Activated T-cell treated with anti-CD3 and anti-CD28 coated beads, Interleukin-2, amount 50 U/mL, for 72 hours (primary cell): ENCODE measurements around the gene PTPN11. TPM values are rescaled to one million over a fixed set of nuclear protein-coding genes. Genes with fewer than 3 reads are reported as not detected.
A peak's percentile ranks its signal among the peaks of the same experiment; 100 is the strongest.
"Not testable (repeated sequence)": the region's sequence is repeated elsewhere in the genome, so short reads cannot be mapped to it uniquely, and the experiment has no call there.

ENCODE experiments used
- ATAC-seq, 2 donors: fragments of 150-1000 bp; cut with Tn5 transposase; replicated peaks in 1 of 2; 2 replicates each; pipeline ENCODE4 v1.10.0; 2021; ENCODE audit warnings: moderate library complexity in 2 of 2, mild to moderate bottlenecking in 1 of 2
- DNase-seq, 2 donors: peaks; one replicate each; pipeline ENCODE4 v3.0.0; 2021 to 2022; ENCODE audit warnings: mixed read lengths in 1 of 2
- H3K27ac Mint-ChIP-seq: one replicate; pipeline ENCODE4 v1.8.0; 2022; ENCODE audit warnings: mild to moderate bottlenecking, moderate library complexity, mixed read lengths
- H3K27me3 Mint-ChIP-seq: one replicate; pipeline ENCODE4 v1.8.0; 2022; ENCODE audit warnings: low read depth, mixed read lengths
- H3K36me3 Mint-ChIP-seq, 2 donors: one replicate each; pipeline ENCODE4 v1.8.0; 2022; ENCODE audit warnings: mixed read lengths in 2 of 2, mild to moderate bottlenecking in 1 of 2; ENCODE audit not compliant: insufficient read depth in 2 of 2
- H3K4me1 Mint-ChIP-seq: one replicate; pipeline ENCODE4 v1.8.0; 2022; ENCODE audit warnings: low read depth, mixed read lengths
- H3K4me3 Mint-ChIP-seq, 2 donors: one replicate each; pipeline ENCODE4 v1.8.0; 2022; ENCODE audit warnings: mild to moderate bottlenecking in 2 of 2, mixed read lengths in 2 of 2, moderate library complexity in 2 of 2
- H3K9me3 Mint-ChIP-seq, 2 donors: one replicate each; pipeline ENCODE4 v1.8.0; 2022; ENCODE audit warnings: mixed read lengths in 2 of 2
- total RNA-seq, 2 donors: library from RNA; stranded (reverse); gene quantifications; one replicate each; pipeline ENCODE4 v1.2.3, GENCODE V29; 2022

PTPN11 gene
- total RNA-seq, 2 donors from 2014 or later, result 92.4 to 93.7 TPM

GRCh38 chr12:112514926-112515642 lies 96.3 kb downstream of the PTPN11 start:
- ATAC-seq (peak; percentile 15 to 66), DNase-seq (no peak)
- no peaks in the 10 kb centered on the region for H3K36me3 Mint-ChIP-seq
- H3K9me3 Mint-ChIP-seq, result no peaks in the 10 kb centered on the region
- H3K27me3 Mint-ChIP-seq, result no peaks in the 10 kb centered on the region
- no peak overlapping the region for H3K27ac Mint-ChIP-seq
- no peak overlapping the region for H3K4me3 Mint-ChIP-seq
- peaks cover 5% of the 10 kb centered on the region for H3K4me1 Mint-ChIP-seq

- no peak for ATAC-seq
- no peak overlapping the region for H3K27ac Mint-ChIP-seq
These were observed 97.1 kb downstream of the PTPN11 start for GRCh38 chr12:112515868-112516267.

GRCh38 chr12:112517730-112518364 lies 99.1 kb downstream of the PTPN11 start:
- H3K36me3 Mint-ChIP-seq, result no peaks in the 10 kb centered on the region
- no peak overlapping the region for H3K27ac Mint-ChIP-seq
- no peak for ATAC-seq
- DNase-seq, result no peak
- H3K27me3 Mint-ChIP-seq, result no peaks in the 10 kb centered on the region
- peaks cover 5% of the 10 kb centered on the region for H3K4me1 Mint-ChIP-seq
- no peak overlapping the region for H3K4me3 Mint-ChIP-seq
- peaks cover 0 to 2% of the 10 kb centered on the region in 2 donors for H3K9me3 Mint-ChIP-seq

More at GRCh38 chr12:112515868-112516267, 97.1 kb downstream of the PTPN11 start:
- H3K36me3 Mint-ChIP-seq, result no peaks in the 10 kb centered on the region
- H3K4me3 Mint-ChIP-seq, result no peak overlapping the region
- no peaks in the 10 kb centered on the region for H3K27me3 Mint-ChIP-seq
- H3K9me3 Mint-ChIP-seq, result peaks cover 0 to 2% of the 10 kb centered on the region in 2 donors
- DNase-seq, result no peak
- peaks cover 5% of the 10 kb centered on the region for H3K4me1 Mint-ChIP-seq

GRCh38 chr12:112518365-112518735 lies 99.6 kb downstream of the PTPN11 start:
- DNase-seq (no peak), ATAC-seq (no peak)
- Mint-ChIP-seq H3K27ac (no peak overlapping the region), H3K27me3 (no peaks in the 10 kb centered on the region), H3K4me1 (peaks cover 5% of the 10 kb centered on the region), H3K9me3 (peaks cover 0 to 2% of the 10 kb centered on the region in 2 donors), H3K4me3 (no peak overlapping the region), H3K36me3 (no peaks in the 10 kb centered on the region)

- not testable (repeated sequence) for H3K4me1 Mint-ChIP-seq, H3K36me3 Mint-ChIP-seq, H3K9me3 Mint-ChIP-seq, H3K27me3 Mint-ChIP-seq, H3K4me3 Mint-ChIP-seq, H3K27ac Mint-ChIP-seq, ATAC-seq, DNase-seq
These were observed 101.1 kb downstream of the PTPN11 start for GRCh38 chr12:112519841-112520340.

- ATAC-seq (no peak), DNase-seq (no peak)
- H3K4me3 Mint-ChIP-seq, result no peak overlapping the region
- peaks cover 0 to 2% of the 10 kb centered on the region in 2 donors for H3K9me3 Mint-ChIP-seq
- H3K36me3 Mint-ChIP-seq, result no peaks in the 10 kb centered on the region
- H3K27me3 Mint-ChIP-seq, result no peaks in the 10 kb centered on the region
- H3K27ac Mint-ChIP-seq, result no peak overlapping the region
- no peaks in the 10 kb centered on the region for H3K4me1 Mint-ChIP-seq
These were observed 105.1 kb downstream of the PTPN11 start for GRCh38 chr12:112523856-112524255.

- Mint-ChIP-seq H3K36me3 (no peaks in the 10 kb centered on the region), H3K4me3 (no peak overlapping the region)
These were observed 105.5 kb downstream of the PTPN11 start for GRCh38 chr12:112524269-112524668.

GRCh38 chr12:112524676-112525425 lies 106.1 kb downstream of the PTPN11 start:
- Mint-ChIP-seq H3K36me3 (no peaks in the 10 kb centered on the region), H3K4me1 (no peaks in the 10 kb centered on the region), H3K4me3 (no peak overlapping the region), H3K27ac (no peak overlapping the region), H3K9me3 (peaks cover 0 to 2% of the 10 kb centered on the region in 2 donors), H3K27me3 (no peaks in the 10 kb centered on the region)
- DNase-seq (no peak), ATAC-seq (no peak)

More at GRCh38 chr12:112524269-112524668, 105.5 kb downstream of the PTPN11 start:
- no peaks in the 10 kb centered on the region for H3K27me3 Mint-ChIP-seq
- no peak overlapping the region for H3K27ac Mint-ChIP-seq
- no peak for DNase-seq
- H3K4me1 Mint-ChIP-seq, result no peaks in the 10 kb centered on the region
- ATAC-seq, result no peak
- peaks cover 0 to 2% of the 10 kb centered on the region in 2 donors for H3K9me3 Mint-ChIP-seq

- ATAC-seq (no peak), DNase-seq (no peak)
- H3K36me3 Mint-ChIP-seq, result no peaks in the 10 kb centered on the region
- no peaks in the 10 kb centered on the region for H3K27me3 Mint-ChIP-seq
- no peak overlapping the region for H3K27ac Mint-ChIP-seq
- peaks cover 0 to 2% of the 10 kb centered on the region in 2 donors for H3K9me3 Mint-ChIP-seq
- no peak overlapping the region for H3K4me3 Mint-ChIP-seq
- no peaks in the 10 kb centered on the region for H3K4me1 Mint-ChIP-seq
These were observed 106.7 kb downstream of the PTPN11 start for GRCh38 chr12:112525426-112525809.

GRCh38 chr12:112527082-112527481 lies 108.3 kb downstream of the PTPN11 start:
- no peaks in the 10 kb centered on the region for H3K9me3 Mint-ChIP-seq
- H3K4me3 Mint-ChIP-seq, result no peak overlapping the region
- no peaks in the 10 kb centered on the region for H3K4me1 Mint-ChIP-seq
- DNase-seq, result no peak
- no peak for ATAC-seq
- no peaks in the 10 kb centered on the region for H3K36me3 Mint-ChIP-seq
- H3K27ac Mint-ChIP-seq, result no peak overlapping the region
- no peaks in the 10 kb centered on the region for H3K27me3 Mint-ChIP-seq

- ATAC-seq (no peak), DNase-seq (no peak)
- H3K4me1 Mint-ChIP-seq, result no peaks in the 10 kb centered on the region
- H3K27me3 Mint-ChIP-seq, result no peaks in the 10 kb centered on the region
- no peak overlapping the region for H3K4me3 Mint-ChIP-seq
- H3K9me3 Mint-ChIP-seq, result no peaks in the 10 kb centered on the region
- no peak overlapping the region for H3K27ac Mint-ChIP-seq
- H3K36me3 Mint-ChIP-seq, result no peaks in the 10 kb centered on the region
These were observed 108.8 kb downstream of the PTPN11 start for GRCh38 chr12:112527501-112527900.

GRCh38 chr12:112528521-112528920 lies 109.8 kb downstream of the PTPN11 start:
- no peaks in the 10 kb centered on the region for H3K27me3 Mint-ChIP-seq
- no peak for DNase-seq
- no peaks in the 10 kb centered on the region for H3K36me3 Mint-ChIP-seq
- H3K4me1 Mint-ChIP-seq, result no peaks in the 10 kb centered on the region
- no peak overlapping the region for H3K27ac Mint-ChIP-seq
- H3K9me3 Mint-ChIP-seq, result no peaks in the 10 kb centered on the region
- no peak overlapping the region for H3K4me3 Mint-ChIP-seq
- no peak for ATAC-seq

- no peak overlapping the region for H3K4me3 Mint-ChIP-seq
- H3K27me3 Mint-ChIP-seq, result peaks cover 6% of the 10 kb centered on the region
- no peaks in the 10 kb centered on the region for H3K4me1 Mint-ChIP-seq
- DNase-seq (no peak), ATAC-seq (no peak)
- no peak overlapping the region for H3K27ac Mint-ChIP-seq
- no peaks in the 10 kb centered on the region for H3K9me3 Mint-ChIP-seq
- no peaks in the 10 kb centered on the region for H3K36me3 Mint-ChIP-seq
These were observed 112.2 kb downstream of the PTPN11 start for GRCh38 chr12:112530941-112531340.
